Stimulated activated CD4-positive, alpha-beta T cell treated with anti-CD3 and anti-CD28 coated beads, Interleukin-4, amount 100 ng/mL, for 48 hours (primary cell): ENCODE results near the gene C2CD2.

Experiments used
- DNase-seq, 2 donors: peaks; one replicate each; pipeline ENCODE4 v3.0.0-alpha.2; 2020; ENCODE audit warnings: low read depth in 2 of 2

Gene C2CD2

DNA sequence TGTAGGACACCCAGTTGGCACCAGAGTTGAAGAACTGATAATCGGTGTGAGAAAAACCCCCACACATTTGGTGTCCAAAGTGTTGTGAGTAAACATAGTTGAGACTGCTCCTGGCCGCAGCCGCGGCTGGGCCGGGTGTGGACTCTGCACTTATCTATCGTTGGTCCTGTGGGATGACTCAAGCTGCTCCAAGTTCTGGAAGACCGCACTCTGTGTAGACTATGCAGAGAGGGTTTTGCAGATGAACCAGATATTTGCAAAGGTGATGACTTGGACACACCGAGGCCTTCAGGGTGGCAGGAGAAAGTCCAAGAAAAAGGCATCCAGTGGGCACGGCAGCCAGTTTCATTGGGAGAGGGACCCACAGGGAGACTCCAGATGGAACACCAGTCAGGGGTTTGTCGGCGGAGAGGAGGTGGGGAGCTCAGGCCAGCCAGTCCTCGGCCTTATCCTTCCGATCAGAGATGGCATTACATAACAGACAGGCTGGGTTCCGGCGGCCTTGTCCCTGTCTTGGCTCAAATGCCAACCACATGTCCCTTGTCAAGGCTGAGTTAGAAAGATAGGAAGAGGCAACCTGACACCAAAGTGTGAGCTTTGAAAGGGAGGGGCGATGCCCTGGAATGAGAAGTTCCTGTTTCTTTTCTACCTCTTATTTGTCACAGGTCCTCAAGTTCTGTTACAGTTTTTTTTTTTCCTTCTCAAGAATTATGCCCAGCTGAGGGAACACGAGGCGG is 21.1 kb downstream of the C2CD2 start:
- DNase-seq, result no peak

DNA sequence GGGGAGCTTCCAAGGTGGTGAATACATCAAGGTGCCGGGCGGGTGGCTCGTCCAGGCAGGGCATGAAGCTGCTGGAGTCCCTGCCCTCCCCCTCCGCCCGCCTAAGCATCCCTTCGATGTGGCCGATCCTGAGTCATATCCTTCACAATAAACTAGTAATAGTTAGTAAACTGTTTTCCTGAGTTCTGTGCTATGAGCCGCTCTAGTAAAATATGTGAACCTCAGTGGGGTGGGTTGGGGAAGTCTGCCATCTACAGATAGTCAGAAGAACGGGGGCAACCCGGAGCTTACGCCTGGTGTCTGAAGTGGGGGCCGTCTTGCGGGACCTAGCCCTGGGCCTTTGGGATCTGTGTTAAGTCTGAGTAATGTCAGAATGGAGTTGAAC is 21.6 kb downstream of the C2CD2 start:
- DNase-seq, result no peak

DNA sequence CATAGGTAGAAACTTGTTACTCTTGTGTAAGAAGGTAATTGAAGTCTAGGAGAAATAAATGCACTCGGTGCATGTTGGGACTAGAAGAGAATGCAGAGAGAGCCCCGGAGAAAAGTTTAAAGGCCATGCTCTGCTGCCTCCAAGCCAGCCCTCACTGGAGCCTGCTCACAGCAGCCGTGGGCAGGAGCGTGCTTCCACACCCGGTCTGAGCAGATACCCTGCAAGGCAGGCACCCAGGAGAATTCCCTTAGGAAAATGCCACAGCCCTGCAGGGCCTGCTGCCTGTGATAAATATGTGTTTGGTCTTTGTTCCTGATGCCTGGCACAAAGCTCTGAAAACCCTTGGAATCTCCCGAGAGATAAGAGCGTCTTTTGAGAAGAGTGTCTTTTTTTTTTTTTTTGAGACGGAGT is 22.8 kb downstream of the C2CD2 start:
- DNase-seq, result no peak

DNA sequence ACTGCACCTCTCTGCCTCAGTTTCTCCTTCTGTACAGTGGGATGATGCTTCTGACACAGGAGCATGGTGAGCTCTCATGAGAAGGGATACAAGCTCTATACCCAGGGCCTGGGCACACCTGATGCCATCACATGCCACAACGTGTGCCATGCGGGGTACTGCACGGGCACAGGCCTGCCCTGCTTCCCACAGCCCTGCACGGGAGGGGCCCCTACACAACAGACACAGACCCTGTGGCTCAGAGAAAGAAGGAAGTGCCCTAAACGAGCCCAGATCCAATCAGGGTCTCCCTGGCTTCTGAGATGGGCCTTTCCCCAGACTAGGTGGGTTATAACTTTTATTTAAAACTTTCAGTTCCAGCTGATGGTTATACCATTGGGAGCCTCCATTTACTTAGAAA is 24.6 kb downstream of the C2CD2 start:
- DNase-seq, result no peak

DNA sequence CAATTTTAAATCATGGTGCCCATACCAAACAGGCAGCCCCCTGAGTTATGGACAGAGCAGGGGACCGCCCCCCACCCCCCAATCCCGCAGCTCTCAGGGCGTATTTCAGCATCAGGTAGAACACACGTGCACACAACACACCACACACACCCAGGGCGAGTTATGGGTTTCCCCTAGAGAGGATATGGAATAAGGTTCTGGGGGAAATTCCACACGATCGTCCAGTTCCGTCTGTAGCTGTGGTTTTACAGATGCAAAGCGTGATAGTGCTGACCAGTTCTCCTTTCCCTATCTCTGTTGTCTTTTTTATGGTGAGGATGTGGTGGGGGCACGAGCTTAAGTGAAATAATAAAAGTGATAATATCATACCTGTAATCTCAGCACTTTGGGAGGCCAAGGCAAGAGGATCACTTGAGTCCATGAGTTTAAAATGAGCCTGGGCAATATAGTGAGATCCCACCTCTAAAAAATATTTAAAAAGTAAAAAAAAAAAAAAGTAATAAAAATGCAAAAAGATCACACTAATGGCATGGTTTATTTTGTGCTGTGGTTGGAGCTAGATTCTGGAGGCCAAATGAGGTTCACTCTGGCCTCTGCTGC is 25.1 kb downstream of the C2CD2 start:
- no peak for DNase-seq

DNA sequence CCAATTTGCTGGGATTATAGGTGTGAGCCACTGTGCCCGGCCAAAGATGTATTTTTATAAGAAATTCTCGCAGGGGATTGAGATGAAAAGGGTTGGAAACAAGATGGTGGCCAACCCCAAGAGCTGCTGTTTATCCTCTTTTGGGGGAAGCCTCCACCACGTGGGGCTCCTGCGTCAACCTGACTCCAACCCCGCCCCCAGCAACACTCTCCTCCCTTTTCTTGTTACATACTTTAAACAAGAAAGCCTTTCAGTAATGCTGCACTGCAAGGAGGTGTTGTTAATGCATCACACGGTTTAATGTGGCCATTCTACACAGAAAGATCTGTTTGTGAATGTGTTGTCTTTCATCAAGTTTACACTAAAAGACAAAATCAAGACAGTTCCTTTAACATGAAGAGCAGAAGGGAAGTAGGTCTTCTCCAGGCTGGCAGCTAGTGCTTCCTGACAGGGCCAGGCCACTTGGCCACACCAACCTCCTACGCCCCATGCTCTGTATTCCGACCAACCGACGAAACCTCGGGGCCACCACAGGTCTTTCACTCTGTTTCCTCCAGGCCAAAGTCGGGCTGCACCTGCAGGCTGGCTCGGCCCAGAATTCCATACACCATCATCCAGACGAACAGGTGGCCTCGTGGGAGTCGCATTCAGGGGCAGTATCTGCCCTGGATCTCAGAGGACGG is 25.9 kb downstream of the C2CD2 start:
- DNase-seq, result no peak

DNA sequence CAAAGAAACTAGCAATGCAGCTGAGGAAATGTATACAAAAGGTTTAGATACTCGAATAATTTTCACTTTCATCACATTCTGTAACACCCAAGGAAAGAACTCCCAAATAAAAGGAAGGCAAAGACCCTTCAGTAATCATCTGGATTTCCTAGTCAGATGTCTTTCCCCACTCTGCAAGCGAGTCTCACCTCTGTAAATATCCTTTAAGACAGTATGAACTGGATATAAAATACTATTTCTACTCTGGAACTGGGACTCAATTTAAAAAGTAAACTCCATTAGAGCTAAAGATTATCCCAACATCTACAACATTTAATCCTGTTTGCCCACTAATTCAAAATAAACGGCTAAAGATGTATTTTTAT is 27.0 kb downstream of the C2CD2 start:
- DNase-seq, result no peak

DNA sequence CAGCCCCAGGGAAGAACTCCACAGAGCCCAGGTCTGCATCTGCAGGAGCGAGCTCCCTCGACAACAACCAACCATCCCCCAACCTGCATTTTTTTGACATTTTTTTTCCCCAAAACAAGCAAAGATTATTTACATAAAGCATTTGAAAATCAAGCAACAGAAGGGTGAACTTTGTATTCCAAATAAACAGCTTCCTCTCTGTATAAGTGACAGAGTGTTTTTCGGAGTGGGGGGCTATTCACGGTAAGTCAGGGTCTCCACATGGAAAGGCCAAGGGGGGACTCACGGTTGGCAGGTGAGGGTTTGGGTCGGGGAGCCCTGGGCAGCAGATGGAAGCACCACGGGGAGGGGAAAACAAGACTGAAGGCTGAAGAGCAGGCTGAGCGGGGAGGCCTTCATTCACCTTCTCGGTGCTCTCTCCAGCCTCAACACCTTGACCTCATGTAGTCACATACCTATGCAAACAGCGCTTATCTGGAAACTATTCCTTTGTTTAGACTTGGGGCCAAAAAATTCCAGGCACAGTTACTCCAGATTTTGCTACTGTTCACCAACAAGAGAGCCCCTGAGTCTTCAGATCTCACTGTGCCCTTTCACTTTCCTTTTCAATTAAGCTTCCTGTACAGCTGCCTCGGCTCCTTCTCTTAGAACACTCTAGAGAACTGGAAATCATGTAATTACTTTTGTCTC is 27.6 kb downstream of the C2CD2 start:
- DNase-seq, result no peak

DNA sequence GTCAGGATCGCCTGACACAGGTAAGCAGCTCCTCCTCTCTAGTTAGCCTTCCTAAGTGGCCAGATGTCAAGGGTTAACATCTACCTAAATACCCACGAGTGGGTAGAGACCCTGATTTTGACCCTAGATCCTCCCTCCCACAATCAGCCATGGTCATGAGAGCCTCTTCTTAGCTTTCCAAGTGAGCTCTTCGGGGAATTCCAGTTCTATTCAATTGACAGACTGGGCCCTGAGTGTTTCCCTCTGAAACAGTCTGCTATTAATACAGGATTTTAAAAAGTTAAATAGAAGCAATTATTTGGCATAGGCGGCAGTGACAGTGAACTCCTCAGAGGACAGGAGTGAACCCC is 28.1 kb downstream of the C2CD2 start:
- no peak for DNase-seq

DNA sequence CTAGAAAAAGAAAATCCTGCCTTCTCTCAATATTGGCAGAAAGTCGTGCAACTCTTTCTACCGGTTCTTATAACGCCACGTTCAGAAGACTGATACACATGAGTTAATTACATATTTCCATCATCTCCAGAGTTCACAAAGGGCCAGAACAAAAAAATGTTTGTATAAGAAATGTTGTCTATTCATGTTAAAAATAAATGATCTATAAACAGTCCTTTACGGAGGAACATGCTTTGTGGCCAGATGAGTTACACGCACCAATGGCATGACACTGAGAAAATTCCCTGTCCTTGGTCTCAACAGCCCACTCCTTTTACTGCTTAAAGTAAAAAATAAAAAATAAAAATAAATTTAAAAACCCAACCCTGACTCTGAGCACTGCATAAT is 29.5 kb downstream of the C2CD2 start:
- no peak for DNase-seq

DNA sequence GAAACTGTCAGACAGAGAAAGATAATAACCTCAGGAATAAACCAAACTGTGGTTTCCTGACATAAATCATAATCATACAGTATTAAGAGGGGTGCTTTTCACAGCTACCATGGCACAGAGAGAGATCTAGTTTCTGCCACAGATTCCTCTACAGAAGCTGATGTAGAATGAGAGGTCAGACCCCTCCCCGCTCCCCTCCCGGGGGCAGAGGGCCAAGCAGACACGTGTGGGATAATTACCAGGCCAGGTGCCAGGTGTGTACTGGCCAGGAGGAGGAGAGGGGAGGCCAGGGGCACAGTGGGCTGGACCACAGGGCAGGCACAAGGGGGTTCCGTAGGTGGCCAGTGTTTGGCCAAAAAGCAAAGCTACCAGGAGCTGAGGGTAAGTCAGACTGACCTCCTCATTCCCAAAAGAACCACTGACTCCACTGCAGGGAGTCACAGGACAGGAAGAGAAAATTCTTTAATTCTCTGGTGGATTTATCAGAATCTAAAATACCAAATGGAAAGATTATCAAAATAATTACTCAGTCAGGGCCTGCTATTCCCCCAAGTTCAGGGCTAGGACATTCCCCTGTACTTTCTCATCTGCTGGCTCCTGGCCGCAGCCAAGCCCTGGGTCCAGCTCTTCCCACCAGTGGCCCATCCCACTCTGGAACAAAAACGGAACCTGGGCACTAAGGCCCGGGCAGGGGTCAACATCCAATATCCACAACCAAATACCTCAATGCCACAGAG is 30.0 kb downstream of the C2CD2 start:
- DNase-seq, result no peak

DNA sequence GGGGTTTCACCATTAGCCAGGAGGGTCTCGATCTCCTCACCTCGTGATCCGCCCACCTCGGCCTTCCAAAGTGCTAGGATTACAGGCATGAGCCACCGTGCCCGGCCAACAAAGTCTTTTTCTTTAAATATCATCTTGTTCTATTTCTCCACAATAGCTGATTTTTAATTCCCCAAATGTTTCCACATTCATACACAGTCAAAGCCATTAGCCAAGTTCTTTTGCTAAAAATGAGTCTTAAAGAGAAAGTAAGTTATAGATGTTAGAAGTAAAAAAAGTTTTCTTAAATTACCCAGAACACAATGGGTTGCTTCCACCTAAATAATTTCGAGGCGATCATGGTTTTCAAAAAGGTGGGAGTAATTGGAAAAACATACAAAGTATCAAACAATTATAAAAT is 30.6 kb downstream of the C2CD2 start:
- no peak for DNase-seq

DNA sequence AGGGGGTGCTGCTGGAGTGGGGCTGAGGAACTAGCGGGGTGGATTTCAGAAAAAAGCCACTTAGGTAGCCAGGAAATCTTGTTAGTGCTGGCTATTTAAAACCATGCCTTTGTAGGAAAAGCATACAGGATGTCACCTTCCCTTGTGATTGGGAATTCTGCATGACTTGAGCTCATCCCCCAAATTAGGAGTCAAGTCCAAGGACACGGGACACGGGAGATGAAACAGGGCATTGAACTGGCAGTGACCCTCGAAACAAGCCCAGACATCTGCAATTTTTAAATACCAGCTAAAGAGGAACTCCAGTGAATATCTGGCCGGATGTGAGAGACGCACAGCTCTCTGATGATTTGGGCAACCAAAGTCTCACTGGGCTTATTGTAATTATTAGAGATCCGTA is 32.8 kb downstream of the C2CD2 start:
- no peak for DNase-seq

DNA sequence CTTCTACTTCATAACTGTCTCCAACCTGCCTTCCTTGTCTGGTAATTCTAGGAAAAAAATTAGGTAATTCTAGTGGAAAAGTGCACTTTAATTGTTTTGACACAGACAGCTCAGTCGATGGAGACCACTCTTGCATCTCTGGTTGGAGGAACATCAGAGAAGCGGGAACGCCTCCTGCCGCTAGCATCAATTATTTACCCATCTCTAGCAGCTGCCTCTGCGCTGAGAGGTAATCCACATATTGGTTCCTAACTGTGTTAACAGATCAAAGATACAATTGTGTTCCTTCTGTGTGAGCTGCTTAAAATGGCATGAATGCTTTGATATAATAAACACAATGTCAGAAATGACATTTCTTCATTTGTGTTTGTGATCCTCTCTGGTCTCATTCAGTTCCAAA is 33.3 kb downstream of the C2CD2 start:
- DNase-seq, result no peak

DNA sequence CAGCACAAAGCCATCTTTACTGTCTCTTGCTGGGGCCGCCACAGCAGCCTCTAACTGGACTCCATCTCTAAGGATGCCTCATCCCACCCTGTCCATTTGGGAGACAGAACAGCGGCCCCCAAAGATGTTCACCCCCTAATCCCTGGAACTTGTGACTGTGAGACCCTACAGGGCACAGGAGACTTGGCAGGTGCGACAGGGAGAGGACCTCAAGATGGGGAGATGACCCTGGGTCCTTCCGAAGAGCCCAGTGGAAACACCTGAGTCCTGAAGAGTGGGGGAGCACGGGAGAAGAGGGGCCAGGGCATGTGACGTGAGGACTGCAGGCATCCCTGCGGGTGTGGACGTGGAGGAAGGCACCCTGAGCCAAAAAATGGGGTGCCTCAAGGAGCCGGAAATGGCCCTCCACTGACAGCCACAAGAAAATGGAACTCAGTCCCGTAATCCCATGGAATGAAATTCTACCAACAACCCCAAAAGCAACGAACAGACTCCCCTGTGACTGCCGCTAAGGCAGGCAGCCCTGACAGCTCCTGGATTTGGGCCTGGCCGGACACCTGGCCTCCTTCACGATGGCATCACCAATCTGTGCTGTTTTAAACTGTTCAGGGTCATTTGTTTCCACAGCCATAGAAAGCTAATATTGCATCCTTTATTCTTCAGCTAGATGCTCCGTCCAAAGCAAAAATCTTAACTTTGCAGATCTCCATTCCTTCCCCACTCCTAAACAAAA is 34.0 kb downstream of the C2CD2 start:
- no peak for DNase-seq

DNA sequence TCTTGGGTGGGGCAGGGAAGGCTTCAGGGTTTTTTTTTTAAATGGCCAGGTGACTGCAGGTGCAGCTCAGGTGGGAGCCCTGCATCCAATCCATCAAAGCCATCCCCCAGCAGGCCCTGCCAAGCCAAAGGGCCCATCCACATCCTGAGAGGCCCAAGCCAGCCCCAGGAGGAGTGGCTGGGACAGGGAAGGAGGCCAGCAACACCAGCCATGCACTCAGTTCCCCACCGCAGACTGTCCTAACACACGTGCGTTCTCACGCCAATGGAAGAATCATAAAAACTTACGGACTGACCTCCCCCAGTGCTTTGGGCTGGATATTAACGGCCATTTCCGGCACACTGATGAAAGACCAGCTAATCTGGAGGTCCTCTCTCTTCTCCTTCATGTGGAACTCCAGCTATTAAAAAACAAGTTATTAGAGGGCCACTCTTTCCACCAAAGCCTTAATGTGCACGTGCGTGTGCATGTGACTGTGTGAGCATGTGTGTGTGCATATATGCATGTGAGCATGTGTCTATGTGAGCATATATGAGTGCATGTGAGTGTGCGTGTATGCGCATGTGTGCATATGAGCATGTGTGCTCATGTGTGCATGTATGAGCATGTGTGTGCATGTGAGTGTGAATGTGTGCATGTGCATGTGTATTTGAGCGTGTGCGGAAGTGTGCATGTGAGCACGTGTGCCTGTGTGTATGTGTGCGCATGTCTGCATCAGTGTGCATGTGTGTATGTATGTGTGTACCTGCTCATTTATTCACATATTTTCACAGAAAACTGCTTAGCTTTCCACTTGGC is 35.1 kb downstream of the C2CD2 start:
- DNase-seq, result no peak

DNA sequence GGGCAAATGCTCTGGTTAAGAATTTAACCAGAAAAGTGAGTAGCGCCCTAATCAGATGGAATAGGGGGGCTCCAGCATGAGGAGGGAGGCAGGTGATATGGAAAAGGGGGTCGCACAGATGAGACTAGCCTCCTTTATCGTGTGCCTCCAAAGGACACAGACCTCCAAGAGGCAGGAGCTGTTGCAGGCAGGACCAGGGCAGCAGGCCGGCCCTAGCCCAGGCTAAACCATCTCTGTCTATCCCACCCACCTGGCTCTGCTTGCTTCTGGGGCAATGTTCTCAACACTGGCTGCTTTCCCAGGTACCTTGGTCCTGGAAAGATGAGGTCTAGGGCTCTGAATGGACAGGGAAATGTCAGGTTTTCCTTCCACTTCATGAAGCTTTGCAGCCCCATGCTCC is 36.3 kb downstream of the C2CD2 start:
- no peak for DNase-seq

DNA sequence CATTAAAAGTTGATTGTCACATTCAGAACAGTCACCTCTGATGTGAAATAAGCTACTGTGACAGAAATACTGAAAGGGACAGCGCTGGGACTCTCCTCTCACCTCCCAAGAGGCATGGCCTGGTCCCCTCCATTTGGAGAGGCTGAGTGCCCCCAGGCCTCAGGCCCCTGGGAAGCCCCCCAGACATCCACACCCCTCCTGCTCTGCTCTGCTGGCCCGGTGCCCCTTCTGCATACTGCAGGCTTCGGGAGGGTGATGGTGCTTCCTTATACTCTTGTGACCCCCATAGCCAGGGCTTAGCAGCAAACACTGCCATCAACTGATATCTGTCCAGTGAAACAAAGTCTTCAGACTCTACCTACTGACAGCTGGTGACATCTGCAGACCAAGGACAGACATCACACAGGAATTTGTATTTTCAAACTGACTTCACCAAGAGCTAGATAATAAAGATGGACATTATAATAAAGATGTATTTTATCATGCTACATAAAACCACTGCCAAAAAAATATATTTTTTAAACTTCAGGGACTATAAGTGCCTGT is 36.9 kb downstream of the C2CD2 start:
- no peak for DNase-seq

DNA sequence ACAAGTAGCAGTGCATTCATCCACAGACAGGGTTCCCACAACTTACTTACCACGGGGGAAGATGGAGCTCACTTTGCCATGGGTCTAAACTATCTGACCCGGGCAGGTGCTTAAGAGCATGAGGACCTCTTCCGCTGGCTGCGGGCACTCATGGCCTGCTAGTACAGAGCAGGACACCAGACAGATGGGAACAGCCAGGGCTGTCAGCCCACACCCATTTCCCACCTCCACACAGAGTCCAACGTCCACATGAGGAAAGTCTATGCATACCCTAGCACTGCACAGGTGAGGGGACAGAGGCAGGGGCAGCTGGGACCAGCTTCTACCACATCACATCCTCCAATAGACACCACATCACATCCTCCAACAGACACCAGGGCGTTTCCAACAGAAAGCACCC is 38.9 kb downstream of the C2CD2 start:
- no peak for DNase-seq

DNA sequence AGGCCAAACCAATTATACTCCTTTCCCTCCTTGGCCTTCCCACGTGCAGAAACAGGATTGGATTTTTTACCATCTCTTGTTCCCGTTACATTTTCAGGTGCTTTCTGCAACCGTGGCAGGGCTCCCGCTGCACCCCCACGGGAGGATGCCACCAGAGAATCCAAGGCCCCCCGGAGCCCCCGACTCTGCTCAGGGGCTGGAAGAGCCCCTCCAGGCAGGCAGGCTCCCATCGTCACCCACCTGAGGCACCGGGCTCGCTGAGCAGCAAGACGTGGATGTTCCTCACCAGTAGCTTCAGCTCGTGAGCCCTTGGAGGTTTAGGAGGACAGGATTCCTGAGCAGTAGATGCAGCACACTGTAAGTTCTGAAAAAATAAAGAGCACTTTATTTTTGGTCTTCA is 39.5 kb downstream of the C2CD2 start:
- DNase-seq, result no peak
